Upper lobe of left lung (tissue), 6 donors: Measurements from ENCODE around the gene KRT39. TPM values are rescaled to one million over a fixed set of nuclear protein-coding genes. Genes with fewer than 3 reads are reported as not detected.

ENCODE experiments used
- ATAC-seq, 2 donors: fragments of 200-7000 bp; cut with Tn5 transposase; one replicate each; pipeline ENCODE4 v1.9.1; 2022; ENCODE audit warnings: mild to moderate bottlenecking in 2 of 2, moderate library complexity in 2 of 2; ENCODE audit not compliant: low FRiP score in 2 of 2
- DNase-seq, 2 donors: peaks; one replicate each; pipeline ENCODE4 v3.0.0-alpha.2; 2019 to 2020
- H3K27ac ChIP-seq, 4 donors: fragments of 200-600 bp; sonication (generic); one replicate each; pipeline ENCODE4 v1.5.1; 2016 to 2019
- H3K27me3 ChIP-seq, 4 donors: fragments of 200-600 bp; sonication (generic); one replicate each; pipeline ENCODE4 v1.5.1; 2017 to 2019
- H3K36me3 ChIP-seq, 4 donors: fragments of 200-600 bp; sonication (generic); one replicate each; pipeline ENCODE4 v1.5.1; 2016 to 2019
- H3K4me1 ChIP-seq, 4 donors: fragments of 200-600 bp; sonication (generic); one replicate each; pipeline ENCODE4 v1.5.1; 2018 to 2019
- H3K4me3 ChIP-seq, 4 donors: fragments of 200-600 bp; sonication (generic); one replicate each; pipeline ENCODE4 v1.5.1; 2017 to 2019; ENCODE audit warnings: mild to moderate bottlenecking in 2 of 4, moderate library complexity in 1 of 4
- H3K9me3 ChIP-seq, 4 donors: fragments of 200-600 bp; sonication (generic); one replicate each; pipeline ENCODE4 v1.5.1; 2018 to 2019
- CTCF ChIP-seq, 6 experiments: fragments of 450-650 bp in 4 of 6; fragments of 200-600 bp in 2 of 6; sonication (generic) in 2 of 6; IDR thresholded peaks; one replicate each; pipeline ENCODE4 v1.5.1; 2016 to 2019; ENCODE audit warnings: antibody characterized with exemption in 6 of 6
- EP300 ChIP-seq, 4 donors: sonication (generic); formaldehyde crosslinking; IDR thresholded peaks; one replicate each; pipeline ENCODE4 v1.5.1; 2017; ENCODE audit warnings: antibody characterized with exemption in 4 of 4, control low read depth in 2 of 4
- POLR2A ChIP-seq, 4 donors: fragments of 450-650 bp; IDR thresholded peaks; one replicate each; pipeline ENCODE4 v1.5.1; 2016 to 2017; ENCODE audit warnings: antibody characterized with exemption in 4 of 4, mild to moderate bottlenecking in 2 of 4
- POLR2AphosphoS5 ChIP-seq, 2 donors: sonication (generic); formaldehyde crosslinking; IDR thresholded peaks; one replicate each; pipeline ENCODE4 v1.5.1; 2017; ENCODE audit warnings: antibody characterized with exemption in 2 of 2
- WGBS, 2 donors: methylation state at CpG; one replicate each; pipeline ENCODE4 v1.1.5; 2017 to 2018; 5-methylcytosine and 5-hydroxymethylcytosine counted together
- total RNA-seq, 6 donors: library from RNA; depleted of rRNA in 4 of 6; stranded (reverse); fragments of >200 nt in 4 of 6; gene quantifications; one replicate each; pipeline versions ENCODE4 v1.1.0 to v1.2.1, GENCODE V29; 2016 to 2021
- donor health status: DM: no; HTN: no; CAD: no; lungs with moderate emphysema.
- donor health status: DM: no; HTN: yes; CAD: no; lungs with severe emphysema.

Gene KRT39
- not detected for total RNA-seq

GRCh38 chr17:40966848-40967247 is at the start of gene KRT39:
KRT39 (minus strand) TSS chr17:40966948; CDS start chr17:40966856, 92 bp downstream.
- no peak for DNase-seq
- TF ChIP-seq POLR2A (IDR thresholded peaks at IDR 0.05) (no peak), CTCF (IDR thresholded peaks at IDR 0.05) (no peak), EP300 (IDR thresholded peaks at IDR 0.05) (no peak), POLR2AphosphoS5 (IDR thresholded peaks at IDR 0.05) (no peak)
- Histone ChIP-seq H3K27ac (no peak within 1 kb of the TSS), H3K9me3 (no peaks in the 10 kb centered on the region), H3K4me1 (no peaks in the 10 kb centered on the region), H3K4me3 (no peak within 1 kb of the TSS), H3K36me3 (no peaks in the 10 kb centered on the region), H3K27me3 (no peaks in the 10 kb centered on the region)
- no peak for ATAC-seq
- 53 to 57% methylated on average over 1 of the region's 1 CpG for WGBS, 2 donors

- Histone ChIP-seq H3K27me3 (no peaks in the 10 kb centered on the region), H3K36me3 (no peaks in the 10 kb centered on the region), H3K9me3 (no peaks in the 10 kb centered on the region), H3K27ac (no peak overlapping the region), H3K4me3 (no peak overlapping the region), H3K4me1 (no peaks in the 10 kb centered on the region)
- no peak for ATAC-seq
- 70 to 72% methylated on average over 7 of the region's 7 CpGs for WGBS, 2 donors
- no peak for DNase-seq
- TF ChIP-seq EP300 (IDR thresholded peaks at IDR 0.05) (no peak), POLR2A (IDR thresholded peaks at IDR 0.05) (no peak), CTCF (IDR thresholded peaks at IDR 0.05) (no peak), POLR2AphosphoS5 (IDR thresholded peaks at IDR 0.05) (no peak)
These were observed 48.7 kb upstream of the KRT39 start for GRCh38 chr17:41015454-41015853.

GRCh38 chr17:41013606-41014005 is 46.9 kb upstream of the KRT39 start:
- H3K27ac ChIP-seq: no peak overlapping the region
- H3K9me3 ChIP-seq: no peaks in the 10 kb centered on the region
- H3K4me3 ChIP-seq: no peak overlapping the region
- no peaks in the 10 kb centered on the region for H3K4me1 ChIP-seq
- 38 to 46% methylated on average over 1 of the region's 1 CpG for WGBS, 2 donors
- ATAC-seq (no peak), DNase-seq (no peak)
- no peaks in the 10 kb centered on the region for H3K36me3 ChIP-seq
- TF ChIP-seq POLR2A (IDR thresholded peaks at IDR 0.05) (no peak), EP300 (IDR thresholded peaks at IDR 0.05) (no peak), CTCF (IDR thresholded peaks at IDR 0.05) (no peak), POLR2AphosphoS5 (IDR thresholded peaks at IDR 0.05) (no peak)
- no peaks in the 10 kb centered on the region for H3K27me3 ChIP-seq

GRCh38 chr17:41013181-41013580 is 46.4 kb upstream of the KRT39 start:
- Histone ChIP-seq H3K27ac (no peak overlapping the region), H3K36me3 (no peaks in the 10 kb centered on the region), H3K4me1 (no peaks in the 10 kb centered on the region), H3K9me3 (no peaks in the 10 kb centered on the region), H3K27me3 (no peaks in the 10 kb centered on the region), H3K4me3 (no peak overlapping the region)
- ATAC-seq (no peak), DNase-seq (no peak)
- TF ChIP-seq POLR2AphosphoS5 (IDR thresholded peaks at IDR 0.05) (no peak), POLR2A (IDR thresholded peaks at IDR 0.05) (no peak), EP300 (IDR thresholded peaks at IDR 0.05) (no peak), CTCF (IDR thresholded peaks at IDR 0.05) (no peak)
- WGBS, 2 donors: 83 to 90% methylated on average over 3 of the region's 3 CpGs

- TF ChIP-seq POLR2A (IDR thresholded peaks at IDR 0.05): no peak
- no peak for TF ChIP-seq CTCF (IDR thresholded peaks at IDR 0.05)
- no peak for TF ChIP-seq POLR2AphosphoS5 (IDR thresholded peaks at IDR 0.05)
- no peak for TF ChIP-seq EP300 (IDR thresholded peaks at IDR 0.05)
- WGBS, 2 donors: 64 to 65% methylated on average over 6 of the region's 6 CpGs
- no peak for ATAC-seq
These were observed 45.8 kb upstream of the KRT39 start for GRCh38 chr17:41012326-41013120.

More at GRCh38 chr17:41012326-41013120, 45.8 kb upstream of the KRT39 start:
- Histone ChIP-seq H3K27ac (no peak overlapping the region), H3K27me3 (no peaks in the 10 kb centered on the region), H3K36me3 (no peaks in the 10 kb centered on the region), H3K4me1 (no peaks in the 10 kb centered on the region), H3K9me3 (no peaks in the 10 kb centered on the region), H3K4me3 (no peak overlapping the region)
- no peak for DNase-seq
